RWPE1 (cell line): ENCODE results near the gene TMEM43.
A peak's percentile ranks its signal among the peaks of the same experiment; 100 is the strongest.

Experiments
- CTCF ChIA-PET: fragments of 350-600 bp; sonication (Branson Sonifier 250); formaldehyde crosslinking; extraction: SDS; loops from one replicate; lab custom pipeline; 2021; lab: Yijun Ruan, JAX
- POLR2A ChIA-PET: fragments of 400-600 bp; formaldehyde crosslinking; extraction: SDS; loops from one replicate; lab custom pipeline; 2020; ENCODE audit warnings: antibody characterized with exemption; ENCODE audit not compliant: low non-redundant PET; lab: Yijun Ruan, JAX
- DNase-seq: peaks from one replicate; pipeline ENCODE4 v3.0.0; 2012; ENCODE audit warnings: low spot score
- H3K27ac ChIP-seq: fragments of 450-650 bp; 2 replicates; pipeline ENCODE4 v1.5.1; 2017
- CTCF ChIP-seq: fragments of 450-650 bp; conservative IDR thresholded peaks from 2 replicates; pipeline ENCODE4 v1.5.1; 2017; ENCODE audit warnings: low read depth, mild to moderate bottlenecking

TMEM43 gene

GRCh38 chr3:14177580-14178246 lies 52.9 kb downstream of the TMEM43 start:
- DNase-seq, result no peak
- peak overlapping the region; percentile 94 for H3K27ac ChIP-seq
- POLR2A ChIA-PET, result no interaction called here

GRCh38 chr3:14178247-14179113 lies 53.6 kb downstream of the TMEM43 start, which contains the start of the genes LSM3 and XPC:
Gene LSM3 (plus strand): TSS chr3:14178817. CDS start chr3:14178861, 44 bp downstream.
Gene XPC (minus strand): TSS chr3:14178601. CDS start chr3:14178568, 33 bp downstream.
- TF ChIP-seq CTCF, result no peak
- ChIA-PET POLR2A (no interaction called here), CTCF (interaction anchor here (0.5 to 0.7 kb wide), 3 partner anchors 53 to 290 kb away, joined by 3 to 4 read pairs (median 3); no protein-coding TSS in a partner anchor)
- peak within 1 kb of the TSS; percentile 94 for H3K27ac ChIP-seq
- DNase-seq, result peak; percentile 89

More at GRCh38 chr3:14177580-14178246, 52.9 kb downstream of the TMEM43 start:
- no peak for TF ChIP-seq CTCF
- CTCF ChIA-PET, result interaction anchor here (0.5 to 0.7 kb wide), 2 partner anchors 52 to 291 kb away, joined by 3 to 4 read pairs; no protein-coding TSS in a partner anchor

- DNase-seq, result no peak
- ChIA-PET POLR2A (no interaction called here), CTCF (interaction anchor here (0.6 kb wide), 1 partner anchor 237 kb away, joined by 3 read pairs; no protein-coding TSS in a partner anchor)
- H3K27ac ChIP-seq, result peak overlapping the region; percentile 94
- TF ChIP-seq CTCF, result no peak
Observed at GRCh38 chr3:14179114-14179465, 54.2 kb downstream of the TMEM43 start.

GRCh38 chr3:14179795-14180194 lies 54.9 kb downstream of the TMEM43 start:
- no peak for DNase-seq
- no peak overlapping the region for H3K27ac ChIP-seq
- ChIA-PET POLR2A (no interaction called here), CTCF (no interaction called here)
- TF ChIP-seq CTCF, result no peak

GRCh38 chr3:14181253-14181652 lies 56.4 kb downstream of the TMEM43 start:
- DNase-seq, result no peak
- ChIA-PET CTCF (no interaction called here), POLR2A (no interaction called here)
- TF ChIP-seq CTCF, result no peak
- H3K27ac ChIP-seq, result no peak overlapping the region

- TF ChIP-seq CTCF, result no peak
- DNase-seq, result no peak
- no peak overlapping the region for H3K27ac ChIP-seq
- CTCF ChIA-PET, result interaction anchor here (0.6 kb wide), 1 partner anchor 672 kb away, joined by 3 read pairs; no protein-coding TSS in a partner anchor
- POLR2A ChIA-PET, result no interaction called here
Observed at GRCh38 chr3:14183015-14183577, 58.2 kb downstream of the TMEM43 start.
